A549 (cell line): Measurements from ENCODE around the gene PID1. TPM values are rescaled to one million over a fixed set of nuclear protein-coding genes. Genes with fewer than 3 reads are reported as not detected.

Source experiments
- ATAC-seq, 2 experiments: fragments of 200-7000 bp in 1 of 2; fragments of >200 bp in 1 of 2; cut with Nextera tagmentation in 1 of 2; cut with Tn5 transposase in 1 of 2; 3 replicates each; pipeline versions ENCODE4 v1.8.0 to v1.9.1; 2018 to 2020; ENCODE audit warnings: mild to moderate bottlenecking in 1 of 2, moderate library complexity in 1 of 2
- CTCF ChIA-PET: fragments of 300-600 bp; sonication (Branson Sonifier 250); formaldehyde crosslinking; extraction: SDS; loops from one replicate; lab custom pipeline; 2021; ENCODE audit warnings: antibody characterized with exemption, inconsistent platforms; lab: Yijun Ruan, JAX
- POLR2A ChIA-PET: fragments of 350-600 bp; formaldehyde crosslinking; extraction: SDS; loops from one replicate; lab custom pipeline; 2021; ENCODE audit warnings: antibody characterized with exemption, inconsistent platforms; lab: Yijun Ruan, JAX
- DNase-seq, 2 experiments: peaks; one replicate each; pipeline versions ENCODE4 v3.0.0 to v3.0.0-alpha.2; 2011 to 2016; ENCODE audit warnings: low read depth in 1 of 2, low spot score in 1 of 2
- FAIRE-seq: peaks from 2 replicates; lab custom pipeline; 2011; peaks lifted over from hg19 to GRCh38; lab: Jason Lieb, UNC
- H3K27ac ChIP-seq, 2 experiments: fragments of >200 bp; sonication (Bioruptor Twin); formaldehyde crosslinking; 3 replicates each; pipeline ENCODE4 v1.5.1; 2016 to 2017
- H3K4me1 ChIP-seq: fragments of >200 bp; sonication (Bioruptor Twin); formaldehyde crosslinking; 3 replicates; pipeline ENCODE4 v1.6.1; 2016
- H3K4me2 ChIP-seq: fragments of >200 bp; sonication (Bioruptor Twin); formaldehyde crosslinking; 3 replicates; pipeline ENCODE4 v1.6.1; 2016
- H3K4me3 ChIP-seq: fragments of >200 bp; sonication (Bioruptor Twin); formaldehyde crosslinking; 3 replicates; pipeline ENCODE4 v1.5.1; 2016
- H3K9me3 ChIP-seq: fragments of >200 bp; sonication (Bioruptor Twin); formaldehyde crosslinking; 3 replicates; pipeline ENCODE4 v1.6.1; 2016
- BHLHE40 ChIP-seq: IDR thresholded peaks from 2 replicates; pipeline ENCODE4 v1.6.1; 2012; ENCODE audit warnings: low read depth, low read length, inconsistent platforms
- CBX2 ChIP-seq: fragments of 200-600 bp; sonication (generic); IDR thresholded peaks from 2 replicates; pipeline ENCODE4 v1.6.1; 2016; ENCODE audit warnings: low read depth, mild to moderate bottlenecking, borderline replicate concordance
- CBX8 ChIP-seq: fragments of 200-600 bp; sonication (generic); IDR thresholded peaks from 2 replicates; pipeline ENCODE4 v1.6.1; 2016
- CHD2 ChIP-seq: fragments of 150-350 bp; IDR thresholded peaks from 2 replicates; pipeline ENCODE4 v1.6.1; 2014; ENCODE audit warnings: low read length; ENCODE audit not compliant: partially characterized antibody
- E2F6 ChIP-seq: IDR thresholded peaks from 2 replicates; pipeline ENCODE4 v1.6.1; 2012; ENCODE audit warnings: low read depth, borderline replicate concordance
- ELK1 ChIP-seq: fragments of 150-350 bp; IDR thresholded peaks from 2 replicates; pipeline ENCODE4 v1.6.1; 2014; ENCODE audit warnings: low read depth, mild to moderate bottlenecking, low read length
- EP300 ChIP-seq, 2 experiments: fragments of >200 bp; sonication (Bioruptor Twin); formaldehyde crosslinking; IDR thresholded peaks; 2 replicates in 1 of 2; 3 replicates in 1 of 2; pipeline ENCODE4 v1.6.1; 2016 to 2017
- FOXS1 ChIP-seq: fragments of 250-450 bp; sonication (Bioruptor Pico); IDR thresholded peaks from 2 replicates; pipeline ENCODE4 v1.5.0; 2020; ENCODE audit warnings: mild to moderate bottlenecking, moderate library complexity
- HEYL ChIP-seq: fragments of 250-450 bp; sonication (Bioruptor Pico); IDR thresholded peaks from 2 replicates; pipeline ENCODE4 v1.8.0; 2021; ENCODE audit warnings: mild to moderate bottlenecking, moderate library complexity
- HOXA7 ChIP-seq: fragments of 250-450 bp; sonication (Bioruptor Pico); IDR thresholded peaks from 2 replicates; pipeline ENCODE4 v1.5.0; 2020; ENCODE audit warnings: mild to moderate bottlenecking, moderate library complexity
- HOXB13 ChIP-seq: fragments of 250-450 bp; sonication (Bioruptor Pico); IDR thresholded peaks from 2 replicates; pipeline ENCODE4 v1.5.0; 2020; ENCODE audit warnings: low read depth, mild to moderate bottlenecking, moderate library complexity
- JUN ChIP-seq, 2 experiments: fragments of >200 bp; sonication (Bioruptor Twin); formaldehyde crosslinking; IDR thresholded peaks; 2 replicates in 1 of 2; 3 replicates in 1 of 2; pipeline ENCODE4 v1.6.1; 2016 to 2017
- KDM5A ChIP-seq: fragments of 200-600 bp; sonication (generic); IDR thresholded peaks from 2 replicates; pipeline ENCODE4 v1.6.1; 2016; ENCODE audit warnings: antibody characterized with exemption, mild to moderate bottlenecking
- MAZ ChIP-seq: fragments of 150-350 bp; IDR thresholded peaks from 2 replicates; pipeline ENCODE4 v1.6.1; 2014; ENCODE audit warnings: antibody characterized with exemption, low read depth, low read length, borderline replicate concordance
- POLR2AphosphoS2 ChIP-seq: conservative IDR thresholded peaks from 2 replicates; pipeline ENCODE4 v1.6.1; 2012; ENCODE audit warnings: low read length, improper control_type of control experiment, inconsistent platforms
- RAD21 ChIP-seq, 2 experiments: fragments of >200 bp in 1 of 2; sonication (Bioruptor Twin) in 1 of 2; formaldehyde crosslinking in 1 of 2; IDR thresholded peaks in 1 of 2; conservative IDR thresholded peaks in 1 of 2; 2 replicates in 1 of 2; 3 replicates in 1 of 2; pipeline ENCODE4 v1.6.1; 2012 to 2018; ENCODE audit warnings: inconsistent platforms in 1 of 2
- RARB ChIP-seq: fragments of 250-450 bp; sonication (Bioruptor Pico); IDR thresholded peaks from 2 replicates; pipeline ENCODE4 v1.8.0; 2021; ENCODE audit warnings: mild to moderate bottlenecking, moderate library complexity
- REST ChIP-seq: fragments of 200-600 bp; sonication (generic); IDR thresholded peaks from 2 replicates; pipeline ENCODE4 v1.6.1; 2016; ENCODE audit warnings: antibody characterized with exemption, mild to moderate bottlenecking, moderate library complexity
- TFCP2L1 ChIP-seq: fragments of 250-450 bp; sonication (Bioruptor Pico); IDR thresholded peaks from 2 replicates; pipeline ENCODE4 v1.5.0; 2021; ENCODE audit warnings: mild to moderate bottlenecking
- TP53 ChIP-seq: fragments of 250-450 bp; sonication (Bioruptor Pico); IDR thresholded peaks from 2 replicates; pipeline ENCODE4 v1.5.0; 2021; ENCODE audit warnings: mild to moderate bottlenecking, moderate library complexity
- ZNF302 ChIP-seq: fragments of 250-450 bp; sonication (Bioruptor Pico); IDR thresholded peaks from 2 replicates; pipeline ENCODE4 v1.9.0; 2021; ENCODE audit warnings: inconsistent platforms, mild to moderate bottlenecking, moderate library complexity
- WGBS: methylation state at CpG from one replicate; pipeline ENCODE4 v1.1.6; 2017; ENCODE audit errors: missing lambda C conversion rate; 5-methylcytosine and 5-hydroxymethylcytosine counted together
- polyA plus RNA-seq, 4 experiments: library from polyadenylated mRNA; depleted of rRNA in 3 of 4; stranded (reverse); fragments of >200 nt; fragmentation: RNase III in 1 of 4; extraction: RNeasy Plus Mini Kit Qiagen cat#74134 plus additional on column Dnase treatment in 1 of 4; gene quantifications; 2 replicates in 3 of 4; 3 replicates in 1 of 4; pipeline ENCODE4 v1.2.3, GENCODE V29; 2011 to 2017

Gene PID1
- polyA plus RNA-seq, 2 of the 4 experiments (the other 2 are of a cell fraction) = 0.75 to 2.7 TPM

- WGBS = 11% methylated on average over 4 of the region's 4 CpGs
- FAIRE-seq = no peak
Measured at GRCh38 chr2:229254206-229254605, 16.9 kb downstream of the PID1 start.

GRCh38 chr2:229252996-229253395, 18.1 kb downstream of the PID1 start:
- no peak for TF ChIP-seq FOXS1 (CRISPR knock-in tag)
- no peak for TF ChIP-seq ELK1
- no peak for TF ChIP-seq E2F6
- no peak for TF ChIP-seq TP53
- TF ChIP-seq HOXA7 (CRISPR knock-in tag) = no peak
- no peak for TF ChIP-seq BHLHE40
- TF ChIP-seq KDM5A = no peak
- TF ChIP-seq ZNF302 = no peak
- no peak for TF ChIP-seq REST
- TF ChIP-seq CBX2 = no peak
- no peak for TF ChIP-seq MAZ
- no peak for TF ChIP-seq EP300 (IDR thresholded peaks at IDR 0.05)
- no peak for TF ChIP-seq HOXB13 (CRISPR knock-in tag)
- TF ChIP-seq POLR2AphosphoS2 = no peak
- TF ChIP-seq RARB (CRISPR knock-in tag) = no peak
- TF ChIP-seq RAD21 (conservative IDR thresholded peaks at IDR 0.05 in 1 of 2, IDR thresholded peaks at IDR 0.05 in 1 of 2) = no peak
- Histone ChIP-seq H3K4me1 (no peaks in the 10 kb centered on the region), H3K4me2 (no peak overlapping the region), H3K27ac (no peak overlapping the region), H3K9me3 (no peaks in the 10 kb centered on the region), H3K4me3 (no peak overlapping the region)
- DNase-seq (no peak), FAIRE-seq (no peak), ATAC-seq (no peak)
- POLR2A ChIA-PET = no interaction called here
- CTCF ChIA-PET = interaction anchor here (1.4 kb wide), 1 partner anchor 21 kb away, joined by 6 read pairs; no protein-coding TSS in a partner anchor

More at GRCh38 chr2:229254206-229254605, 16.9 kb downstream of the PID1 start:
- no peak for DNase-seq
- POLR2A ChIA-PET = no interaction called here
- TF ChIP-seq REST (no peak), CBX8 (no peak), RAD21 (conservative IDR thresholded peaks at IDR 0.05 in 1 of 2, IDR thresholded peaks at IDR 0.05 in 1 of 2) (no peak), CHD2 (no peak), ZNF302 (no peak), JUN (IDR thresholded peaks at IDR 0.05) (no peak), HOXA7 (CRISPR knock-in tag) (no peak), HEYL (no peak), TFCP2L1 (no peak)
- TF ChIP-seq, all 56 proteins: peak for 0
- H3K9me3 ChIP-seq = no peaks in the 10 kb centered on the region
- no peak for ATAC-seq
- no peak overlapping the region for H3K27ac ChIP-seq
- no peak overlapping the region for H3K4me2 ChIP-seq
- no peaks in the 10 kb centered on the region for H3K4me1 ChIP-seq
- no peak overlapping the region for H3K4me3 ChIP-seq
- CTCF ChIA-PET = no interaction called here
